Erythroblast (primary cell): ENCODE data around the gene VIT.

Source experiments
- DNase-seq, 2 experiments: peaks; one replicate each; lab custom pipeline; 2025; lab: John Stamatoyannopoulos, UW
- GATA1 ChIP-seq: IDR thresholded peaks from 2 replicates; pipeline ENCODE4 v1.6.1; 2011; ENCODE audit warnings: low read depth, mild to moderate bottlenecking, control low read depth, low read length, moderate library complexity
- POLR2A ChIP-seq: IDR thresholded peaks from 2 replicates; pipeline ENCODE4 v1.6.1; 2011; ENCODE audit warnings: mild to moderate bottlenecking, low read length

The VIT gene

GRCh38 chr2:36708041-36708741 lies 11.7 kb downstream of the VIT start:
- no peak for DNase-seq
- TF ChIP-seq POLR2A = no peak
- no peak for TF ChIP-seq GATA1

GRCh38 chr2:36710858-36711515 lies 14.5 kb downstream of the VIT start:
- DNase-seq = no peak
- TF ChIP-seq POLR2A (no peak), GATA1 (no peak)

- no peak for DNase-seq
- no peak for TF ChIP-seq POLR2A
- TF ChIP-seq GATA1 = no peak
These were observed 15.3 kb downstream of the VIT start for GRCh38 chr2:36711741-36712314.

- no peak for DNase-seq
- TF ChIP-seq POLR2A (no peak), GATA1 (no peak)
These were observed 16.8 kb downstream of the VIT start for GRCh38 chr2:36713310-36713709.

- TF ChIP-seq POLR2A = no peak
- TF ChIP-seq GATA1 = no peak
- DNase-seq = no peak
These were observed 19.6 kb downstream of the VIT start for GRCh38 chr2:36716111-36716510.

GRCh38 chr2:36717603-36718266 lies 21.2 kb downstream of the VIT start:
- no peak for DNase-seq
- TF ChIP-seq POLR2A = no peak
- no peak for TF ChIP-seq GATA1

- TF ChIP-seq GATA1 (no peak), POLR2A (no peak)
These were observed 31.0 kb downstream of the VIT start for GRCh38 chr2:36727550-36727949.

GRCh38 chr2:36729067-36729466 lies 32.6 kb downstream of the VIT start:
- TF ChIP-seq POLR2A (no peak), GATA1 (no peak)
- DNase-seq = no peak

More at GRCh38 chr2:36727550-36727949, 31.0 kb downstream of the VIT start:
- DNase-seq = no peak

GRCh38 chr2:36731941-36732672 lies 35.6 kb downstream of the VIT start:
- no peak for DNase-seq
- TF ChIP-seq POLR2A (no peak), GATA1 (no peak)

GRCh38 chr2:36732673-36733036 lies 36.1 kb downstream of the VIT start:
- no peak for TF ChIP-seq GATA1
- TF ChIP-seq POLR2A = no peak
- no peak for DNase-seq

- DNase-seq = no peak
- TF ChIP-seq POLR2A (no peak), GATA1 (no peak)
These were observed 36.7 kb downstream of the VIT start for GRCh38 chr2:36733215-36733614.

- no peak for TF ChIP-seq GATA1
- TF ChIP-seq POLR2A = no peak
- peak; percentile 2 to 10 for DNase-seq
These were observed 37.8 kb downstream of the VIT start for GRCh38 chr2:36734304-36734703.

- DNase-seq = no peak
- TF ChIP-seq POLR2A (no peak), GATA1 (no peak)
These were observed 40.7 kb downstream of the VIT start for GRCh38 chr2:36737131-36737750.
